Choroid plexus epithelial cell (primary cell): Measurements from ENCODE around the gene SLC32A1.

ENCODE experiments used
- DNase-seq: peaks from one replicate; pipeline ENCODE4 v3.0.0-alpha.2; 2010; ENCODE audit warnings: low read depth
- H3K4me3 ChIP-seq: 2 replicates; pipeline ENCODE4 v1.5.1; 2011; ENCODE audit warnings: low read depth, mild to moderate bottlenecking, control low read depth, low read length, moderate library complexity
- TF ChIP-seq, protein P1 (sequence below): conservative IDR thresholded peaks from 2 replicates; pipeline ENCODE4 v1.5.1; 2011; ENCODE audit warnings: low read depth, mild to moderate bottlenecking, control low read depth, inconsistent platforms, low read length, moderate library complexity

SLC32A1 gene

DNA sequence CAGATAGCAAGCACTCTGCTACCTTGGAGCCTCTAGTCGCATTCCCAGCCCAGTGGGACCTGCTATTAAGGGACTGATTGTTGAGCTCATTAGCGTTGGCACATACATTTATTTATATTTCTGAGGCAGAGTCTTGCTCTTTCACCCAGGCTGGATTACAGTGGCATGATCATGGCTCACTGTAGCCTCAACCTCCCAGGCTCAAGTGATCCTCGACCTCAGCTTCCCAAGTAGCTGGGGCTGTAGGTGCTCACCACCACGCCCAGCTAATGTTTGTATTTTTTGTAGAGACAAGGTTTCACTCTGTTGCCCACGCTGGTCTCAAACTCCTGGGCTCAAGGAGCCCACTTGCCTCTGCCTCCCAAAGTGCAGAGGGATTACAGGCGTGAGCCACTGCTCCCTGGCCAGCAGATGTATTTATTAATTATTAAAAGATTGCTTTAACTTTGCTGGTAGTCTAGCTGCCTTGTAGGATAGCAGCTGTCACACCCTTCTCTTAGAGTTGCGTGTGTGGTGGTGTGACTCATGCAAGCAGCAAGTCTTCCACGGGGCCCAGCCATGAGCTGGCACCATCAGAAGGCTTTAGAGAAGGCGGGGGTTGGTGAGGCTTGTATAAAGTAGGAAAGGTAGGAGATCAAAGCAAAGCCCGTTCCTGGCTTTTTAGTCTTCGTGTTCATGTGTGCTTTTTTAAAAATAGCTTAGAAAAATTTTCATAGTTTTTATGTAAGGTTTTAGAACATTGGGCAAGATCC, 40.5 kb downstream of the SLC32A1 start:
- no peak overlapping the region for H3K4me3 ChIP-seq
- TF ChIP-seq, protein P1, sequence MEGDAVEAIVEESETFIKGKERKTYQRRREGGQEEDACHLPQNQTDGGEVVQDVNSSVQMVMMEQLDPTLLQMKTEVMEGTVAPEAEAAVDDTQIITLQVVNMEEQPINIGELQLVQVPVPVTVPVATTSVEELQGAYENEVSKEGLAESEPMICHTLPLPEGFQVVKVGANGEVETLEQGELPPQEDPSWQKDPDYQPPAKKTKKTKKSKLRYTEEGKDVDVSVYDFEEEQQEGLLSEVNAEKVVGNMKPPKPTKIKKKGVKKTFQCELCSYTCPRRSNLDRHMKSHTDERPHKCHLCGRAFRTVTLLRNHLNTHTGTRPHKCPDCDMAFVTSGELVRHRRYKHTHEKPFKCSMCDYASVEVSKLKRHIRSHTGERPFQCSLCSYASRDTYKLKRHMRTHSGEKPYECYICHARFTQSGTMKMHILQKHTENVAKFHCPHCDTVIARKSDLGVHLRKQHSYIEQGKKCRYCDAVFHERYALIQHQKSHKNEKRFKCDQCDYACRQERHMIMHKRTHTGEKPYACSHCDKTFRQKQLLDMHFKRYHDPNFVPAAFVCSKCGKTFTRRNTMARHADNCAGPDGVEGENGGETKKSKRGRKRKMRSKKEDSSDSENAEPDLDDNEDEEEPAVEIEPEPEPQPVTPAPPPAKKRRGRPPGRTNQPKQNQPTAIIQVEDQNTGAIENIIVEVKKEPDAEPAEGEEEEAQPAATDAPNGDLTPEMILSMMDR = no peak
- DNase-seq = peak; percentile 87

DNA sequence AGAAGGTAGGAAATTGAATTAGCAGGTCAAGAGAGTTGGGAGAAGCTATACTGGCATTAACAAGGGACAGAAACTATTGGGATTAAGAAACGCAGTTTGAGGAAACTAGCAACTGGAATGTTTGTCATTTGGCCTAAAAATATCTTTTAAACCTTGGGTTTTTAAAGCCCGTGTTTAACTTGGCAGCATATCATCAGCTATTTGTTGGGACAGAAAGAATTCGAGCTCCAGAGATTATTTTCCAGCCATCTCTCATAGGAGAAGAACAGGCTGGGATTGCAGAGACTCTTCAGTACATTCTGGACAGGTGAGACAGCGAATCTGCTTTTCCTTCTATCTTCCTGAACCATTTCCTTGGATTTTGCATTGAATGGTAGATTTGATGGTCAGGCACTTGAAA, 41.8 kb downstream of the SLC32A1 start:
- H3K4me3 ChIP-seq = no peak overlapping the region
- DNase-seq = peak; percentile 9
- TF ChIP-seq, protein P1 = no peak

DNA sequence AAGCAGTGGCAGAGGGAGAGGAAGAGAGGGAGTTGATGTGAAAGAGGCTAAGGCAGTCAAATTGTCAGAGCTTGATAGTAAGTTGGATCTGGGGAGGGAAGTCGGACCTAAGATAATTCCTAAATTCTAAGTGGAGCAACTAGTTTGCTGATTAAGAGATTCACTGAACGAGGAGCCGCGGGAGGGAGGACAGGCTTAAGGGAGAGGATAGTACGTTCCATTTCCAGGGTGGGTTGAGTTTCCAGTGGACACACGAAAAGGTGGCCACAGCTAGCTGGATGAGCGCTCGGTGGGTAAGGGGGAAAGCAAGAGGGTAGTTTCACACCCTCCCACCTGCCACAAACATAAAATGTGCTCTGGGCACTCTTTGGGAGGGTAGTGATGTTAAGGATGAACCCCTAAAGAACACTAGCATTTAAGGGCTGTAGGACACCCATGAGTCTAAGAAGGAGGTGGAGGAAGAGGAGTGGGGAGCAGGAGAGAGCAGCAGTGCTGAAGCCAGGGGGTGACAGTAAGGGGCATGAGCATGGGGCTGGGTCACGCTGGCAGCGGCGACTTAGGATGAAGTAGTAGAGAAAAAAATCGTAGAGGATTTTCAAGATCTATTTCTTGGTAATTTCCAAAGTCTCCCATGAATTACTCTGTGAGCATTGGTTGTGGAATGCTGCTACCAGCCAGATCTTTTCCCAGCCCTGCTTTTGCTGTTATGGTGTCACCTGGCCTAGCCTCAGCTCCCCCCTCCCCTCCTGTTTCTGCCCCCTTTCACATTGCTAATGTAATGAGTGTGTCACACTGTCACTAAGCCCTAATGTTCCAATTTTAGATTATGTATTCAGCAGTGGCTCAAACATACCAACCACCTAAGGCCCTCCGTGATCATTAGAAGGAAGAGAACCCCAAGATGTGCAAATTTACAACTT, 45.4 kb downstream of the SLC32A1 start:
- no peak overlapping the region for H3K4me3 ChIP-seq
- no peak for DNase-seq
- TF ChIP-seq, protein P1 = no peak

DNA sequence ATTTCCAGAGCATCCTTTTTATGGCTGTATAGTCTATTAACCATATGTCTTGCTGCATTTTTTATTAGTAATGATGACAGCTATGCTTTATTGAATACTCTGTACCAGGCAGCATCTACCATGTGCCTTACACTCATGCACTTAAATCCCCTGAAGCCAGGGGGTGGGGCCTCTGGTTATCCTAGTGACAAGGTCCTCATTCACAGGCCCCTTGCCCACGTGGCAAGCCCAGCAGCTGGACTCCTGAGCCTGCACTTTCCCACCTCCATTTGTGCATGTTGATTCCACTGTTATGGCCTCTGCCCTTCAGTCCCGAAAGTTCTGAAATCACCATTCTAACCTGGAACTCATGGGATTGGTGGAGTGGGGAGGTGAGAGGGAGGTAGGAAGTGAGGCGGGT, 46.3 kb downstream of the SLC32A1 start:
- H3K4me3 ChIP-seq = no peak overlapping the region
- TF ChIP-seq, protein P1 = no peak
- DNase-seq = no peak

DNA sequence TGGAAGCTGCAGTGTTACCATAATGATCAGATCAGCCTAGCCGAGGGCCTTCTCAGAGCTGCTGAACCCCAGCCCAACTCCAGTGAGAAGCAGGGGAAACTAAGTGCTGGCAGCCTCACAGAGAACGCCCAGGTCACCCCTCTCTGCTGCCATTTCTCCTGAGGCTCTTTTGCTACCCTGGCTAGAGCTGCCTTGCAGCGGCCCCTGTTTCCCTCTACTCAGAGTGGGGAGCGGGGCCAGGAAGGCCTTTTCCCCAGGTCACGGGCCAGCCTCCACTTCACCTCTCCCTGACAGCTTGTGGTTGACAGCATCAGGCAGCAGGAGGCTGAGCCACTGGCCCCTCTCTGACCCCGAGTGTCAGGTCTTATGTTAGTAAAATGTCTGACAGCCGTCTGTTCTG, 46.7 kb downstream of the SLC32A1 start:
- DNase-seq = no peak
- H3K4me3 ChIP-seq = no peak overlapping the region
- TF ChIP-seq, protein P1 = no peak

DNA sequence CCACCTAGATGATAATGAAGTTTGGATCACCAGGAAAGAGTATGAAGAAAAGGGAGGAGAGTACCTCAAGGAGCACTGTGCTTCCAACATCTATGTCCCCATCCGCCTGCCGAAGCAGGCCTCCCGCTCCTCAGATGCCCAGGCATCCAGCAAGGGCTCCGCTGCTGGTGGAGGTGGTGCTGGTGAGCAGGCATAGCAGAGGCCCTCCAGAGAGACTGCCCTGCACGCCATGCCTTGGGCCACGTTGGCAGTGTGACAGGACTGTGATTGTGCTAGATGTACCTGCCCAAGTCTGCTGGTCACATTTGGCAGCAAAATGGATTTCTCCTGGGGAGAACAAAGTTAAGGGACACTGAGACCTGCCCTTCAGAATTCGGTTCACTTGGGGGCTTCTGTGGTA, 47.3 kb downstream of the SLC32A1 start:
- TF ChIP-seq, protein P1 = no peak
- H3K4me3 ChIP-seq = no peak overlapping the region
- DNase-seq = no peak
